Hematopoietic multipotent progenitor cell treated with erythropoietin and hydrocortisone succinate and interleukin-3 and kit ligand, for 4 days (in vitro differentiated cells): Measurements from ENCODE around the gene CTXND1.

Source experiments
- DNase-seq: peaks from one replicate; pipeline ENCODE4 v3.0.0-alpha.2; 2015

The CTXND1 gene

GRCh38 chr15:80179025-80179759, 72.8 kb downstream of the CTXND1 start:
- no peak for DNase-seq

- no peak for DNase-seq
These were observed 74.9 kb downstream of the CTXND1 start for GRCh38 chr15:80177156-80177555.

GRCh38 chr15:80176443-80176842, 75.6 kb downstream of the CTXND1 start:
- no peak for DNase-seq

GRCh38 chr15:80175436-80175835, 76.6 kb downstream of the CTXND1 start:
- DNase-seq, result no peak

- DNase-seq, result no peak
These were observed 77.8 kb downstream of the CTXND1 start for GRCh38 chr15:80174017-80174746.

GRCh38 chr15:80173022-80173759, 78.8 kb downstream of the CTXND1 start:
- DNase-seq, result peak; percentile 83

- no peak for DNase-seq
These were observed 79.6 kb downstream of the CTXND1 start for GRCh38 chr15:80172401-80172800.

GRCh38 chr15:80171787-80172186, 80.2 kb downstream of the CTXND1 start:
- DNase-seq, result no peak

GRCh38 chr15:80170596-80170995, 81.4 kb downstream of the CTXND1 start:
- no peak for DNase-seq

GRCh38 chr15:80169768-80170357, 82.2 kb downstream of the CTXND1 start:
- DNase-seq, result no peak

- DNase-seq, result no peak
These were observed 83.6 kb downstream of the CTXND1 start for GRCh38 chr15:80168421-80168820.

- no peak for DNase-seq
These were observed 84.1 kb downstream of the CTXND1 start for GRCh38 chr15:80167936-80168335.

GRCh38 chr15:80163897-80164296, 88.1 kb downstream of the CTXND1 start:
- no peak for DNase-seq

GRCh38 chr15:80163217-80163616, 88.8 kb downstream of the CTXND1 start:
- DNase-seq, result no peak

GRCh38 chr15:80162059-80162554, 89.9 kb downstream of the CTXND1 start:
- DNase-seq, result no peak

GRCh38 chr15:80161468-80162016, 90.5 kb downstream of the CTXND1 start:
- no peak for DNase-seq

GRCh38 chr15:80160570-80161156, 91.3 kb downstream of the CTXND1 start:
- DNase-seq, result peak; percentile 96

- DNase-seq, result peak; percentile 54
These were observed 92.0 kb downstream of the CTXND1 start for GRCh38 chr15:80159811-80160569.

GRCh38 chr15:80159301-80159700, 92.7 kb downstream of the CTXND1 start:
- no peak for DNase-seq

- DNase-seq, result no peak
These were observed 94.8 kb downstream of the CTXND1 start for GRCh38 chr15:80157215-80157614.

GRCh38 chr15:80156176-80156720, 95.8 kb downstream of the CTXND1 start:
- no peak for DNase-seq
